Mesodermal cell (in vitro differentiated cells): ENCODE measurements around the gene NCBP2.

Experiments used
- H3K27ac ChIP-seq: 2 replicates; pipeline ENCODE4 v1.7.0; 2013; ENCODE audit warnings: mild to moderate bottlenecking, low read depth, low read length, moderate library complexity; ENCODE audit not compliant: severe bottlenecking
- H3K36me3 ChIP-seq: 2 replicates; pipeline ENCODE4 v1.7.1; 2013; ENCODE audit warnings: mild to moderate bottlenecking, low read length, moderate library complexity; ENCODE audit not compliant: control insufficient read depth, insufficient read depth
- H3K4me1 ChIP-seq: one replicate; pipeline ENCODE4 v1.7.1; 2013; ENCODE audit warnings: mild to moderate bottlenecking, low read length; ENCODE audit not compliant: insufficient read depth, control insufficient read depth, poor library complexity, severe bottlenecking
- H3K4me3 ChIP-seq: 2 replicates; pipeline ENCODE4 v1.7.0; 2013; ENCODE audit warnings: low read length, control low read depth, mild to moderate bottlenecking; ENCODE audit not compliant: insufficient read depth, poor library complexity, severe bottlenecking; ENCODE audit errors: extremely low read depth
- H3K9me3 ChIP-seq: 2 replicates; pipeline ENCODE4 v1.7.1; 2013; ENCODE audit warnings: mild to moderate bottlenecking, low read length, moderate library complexity; ENCODE audit not compliant: control insufficient read depth
- WGBS, 2 experiments: methylation state at CpG; one replicate each; pipeline ENCODE4 v1.1.5; 2013; ENCODE audit warnings: missing lambda C conversion rate in 2 of 2; ENCODE audit not compliant: insufficient coverage in 2 of 2; 5-methylcytosine and 5-hydroxymethylcytosine counted together

NCBP2 gene

DNA sequence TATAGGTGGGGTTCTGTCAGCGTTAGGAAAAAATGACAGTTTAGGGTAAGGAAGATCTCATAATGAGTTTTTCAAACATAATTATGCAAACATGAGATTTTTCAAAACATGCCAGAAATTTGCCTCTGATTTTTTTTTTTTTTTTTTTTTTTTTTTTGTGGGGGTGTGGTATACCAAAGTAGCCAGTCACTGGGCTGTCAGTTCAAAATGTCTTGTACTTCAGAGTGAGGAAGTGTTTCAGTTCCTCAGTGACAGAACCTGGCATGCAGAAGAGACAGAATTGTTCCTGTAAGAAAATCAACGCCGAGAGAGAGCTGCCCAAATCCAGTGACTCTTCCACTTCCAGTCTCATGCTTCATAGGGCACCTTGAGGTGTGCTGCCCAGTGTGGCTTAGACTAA is 9.7 kb downstream of the NCBP2 start:
- Histone ChIP-seq H3K4me3 (no peak overlapping the region), H3K36me3 (peaks cover 97% of the 10 kb centered on the region), H3K4me1 (no peaks in the 10 kb centered on the region), H3K27ac (no peak overlapping the region), H3K9me3 (no peaks in the 10 kb centered on the region)
- 88 to 100% methylated on average over 2 of the region's 3 CpGs for WGBS, 2 experiments

DNA sequence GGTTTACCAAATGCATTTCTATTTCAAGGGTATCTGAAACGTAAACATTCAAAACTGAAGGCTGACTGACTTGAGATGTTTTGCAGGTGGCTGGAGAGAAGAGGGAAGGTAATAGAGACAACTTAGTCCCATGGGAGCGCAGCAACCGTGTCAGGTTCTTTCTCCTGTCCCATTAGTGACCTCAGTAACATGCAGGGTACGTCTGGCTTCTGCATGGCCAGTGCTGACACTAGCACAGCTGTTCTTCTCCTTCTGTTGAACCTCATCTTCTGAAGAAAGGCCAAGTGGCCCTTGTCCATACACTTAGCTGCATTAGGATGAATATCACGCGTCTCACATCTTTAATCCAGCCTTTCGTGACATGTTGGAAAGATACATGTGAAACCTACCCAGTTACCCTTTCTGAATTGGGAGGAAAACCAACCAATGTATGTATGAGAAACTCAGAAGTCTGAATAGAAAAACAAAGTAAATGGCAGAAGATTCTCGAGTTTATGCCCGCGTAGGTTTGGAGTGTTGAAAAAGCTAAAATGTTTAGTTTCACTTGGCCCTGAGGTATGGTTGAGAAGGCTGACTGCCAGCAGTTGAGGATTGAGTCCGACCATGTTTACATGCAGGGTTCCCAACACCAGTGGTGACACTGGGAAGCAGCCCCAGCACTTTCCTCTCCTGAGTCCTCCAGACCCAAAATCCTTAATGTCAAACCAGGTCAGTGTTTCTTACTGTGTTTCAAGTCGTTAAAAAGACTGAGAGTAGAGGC is 10.3 kb downstream of the NCBP2 start:
- Histone ChIP-seq H3K4me3 (no peak overlapping the region), H3K9me3 (no peaks in the 10 kb centered on the region), H3K27ac (no peak overlapping the region), H3K4me1 (no peaks in the 10 kb centered on the region), H3K36me3 (peaks cover 97% of the 10 kb centered on the region)
- WGBS, 2 experiments, result 95 to 98% methylated on average over 9 of the region's 12 CpGs

DNA sequence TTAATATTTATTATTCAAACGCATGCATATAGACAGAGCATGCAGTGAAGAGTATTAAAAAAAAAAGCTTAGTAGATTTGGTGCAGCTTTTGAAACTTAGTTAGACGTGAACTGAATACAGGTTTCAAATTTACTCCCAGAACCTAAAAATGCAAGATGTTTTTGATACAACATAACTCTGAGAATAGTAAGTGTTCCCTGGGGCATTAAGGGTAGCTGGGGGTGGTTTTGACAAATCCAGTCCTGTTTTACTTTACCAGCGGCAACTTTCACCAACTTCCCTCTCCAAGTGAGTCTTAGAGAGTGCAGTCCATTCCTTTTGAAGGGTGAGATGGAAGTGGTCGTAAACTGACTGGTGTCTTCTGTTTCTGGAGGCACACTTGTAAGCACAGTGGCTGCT is 11.2 kb downstream of the NCBP2 start:
- Histone ChIP-seq H3K9me3 (no peaks in the 10 kb centered on the region), H3K36me3 (peaks cover 91% of the 10 kb centered on the region), H3K27ac (no peak overlapping the region), H3K4me1 (no peaks in the 10 kb centered on the region), H3K4me3 (no peak overlapping the region)
- 88 to 96% methylated on average over 1 to 2 of the region's 4 CpGs for WGBS, 2 experiments

DNA sequence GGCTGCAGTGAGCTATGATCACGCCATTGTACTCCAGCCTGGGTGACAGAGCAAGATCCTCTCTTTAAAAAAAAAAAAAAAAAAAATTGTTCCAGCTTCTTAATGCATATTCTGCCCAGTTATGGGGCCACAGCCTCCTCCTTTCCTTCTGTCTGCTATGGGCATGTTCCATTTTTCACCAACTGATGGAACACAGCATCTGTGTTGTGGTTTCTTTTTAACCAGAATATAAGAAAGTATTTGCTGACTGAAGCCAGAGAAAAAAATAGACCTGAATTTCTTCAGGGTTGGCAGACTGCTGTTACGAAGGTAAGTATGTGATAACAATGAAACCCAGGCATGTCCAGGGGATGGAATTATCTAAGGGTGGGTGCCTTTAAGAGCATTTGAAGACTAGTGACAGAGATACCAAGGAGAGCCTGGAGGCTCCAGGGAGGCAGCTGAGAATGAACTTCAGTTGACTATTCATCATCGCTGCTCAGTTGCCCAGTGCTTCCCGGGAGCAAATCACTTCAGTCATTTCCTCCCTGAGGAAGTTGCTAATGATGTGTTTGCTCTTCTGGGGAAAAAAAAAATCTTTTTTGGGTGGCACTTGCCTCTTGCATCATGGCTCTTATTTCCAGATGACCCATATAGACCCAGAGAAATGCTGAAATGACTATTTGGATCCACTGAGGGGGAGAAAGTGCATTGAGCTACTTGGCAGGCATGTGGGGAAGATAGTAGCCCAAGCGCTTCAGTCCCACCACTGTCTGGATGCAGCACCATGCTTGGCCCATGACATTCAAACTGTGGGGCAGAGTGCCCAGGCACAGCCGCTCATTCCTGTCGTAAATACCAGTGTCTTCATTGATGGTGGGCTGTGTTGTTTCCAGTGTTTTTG is 14.5 kb downstream of the NCBP2 start:
- H3K4me1 ChIP-seq, result no peaks in the 10 kb centered on the region
- no peak overlapping the region for H3K4me3 ChIP-seq
- H3K27ac ChIP-seq, result no peak overlapping the region
- 95 to 98% methylated on average over 6 of the region's 7 CpGs for WGBS, 2 experiments
- peaks cover 65% of the 10 kb centered on the region for H3K36me3 ChIP-seq
- H3K9me3 ChIP-seq, result no peaks in the 10 kb centered on the region

DNA sequence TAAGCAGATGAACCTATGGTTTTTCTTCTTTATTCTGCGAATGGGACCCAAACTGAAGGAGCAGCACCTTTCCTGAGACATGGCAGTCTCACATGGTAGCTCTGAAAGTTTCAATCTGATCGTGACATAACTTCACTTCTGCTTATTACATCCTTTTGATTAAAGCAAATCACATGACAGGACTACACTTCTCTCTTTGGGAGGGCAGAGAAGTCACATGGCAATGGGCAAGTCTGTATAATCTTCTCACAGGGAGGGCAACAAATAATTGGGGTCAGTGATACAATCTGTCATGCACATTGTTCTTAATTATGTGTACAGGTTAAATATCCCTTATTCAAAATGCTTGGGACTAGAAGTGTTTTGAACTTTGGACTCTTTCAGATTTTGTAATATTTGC is 21.6 kb downstream of the NCBP2 start:
- Histone ChIP-seq H3K27ac (no peak overlapping the region), H3K4me1 (no peaks in the 10 kb centered on the region), H3K36me3 (peaks cover 28% of the 10 kb centered on the region), H3K4me3 (no peak overlapping the region), H3K9me3 (no peaks in the 10 kb centered on the region)
- 100% methylated on average over 2 of the region's 2 CpGs for whole genome bisulfite sequencing, 2 experiments

DNA sequence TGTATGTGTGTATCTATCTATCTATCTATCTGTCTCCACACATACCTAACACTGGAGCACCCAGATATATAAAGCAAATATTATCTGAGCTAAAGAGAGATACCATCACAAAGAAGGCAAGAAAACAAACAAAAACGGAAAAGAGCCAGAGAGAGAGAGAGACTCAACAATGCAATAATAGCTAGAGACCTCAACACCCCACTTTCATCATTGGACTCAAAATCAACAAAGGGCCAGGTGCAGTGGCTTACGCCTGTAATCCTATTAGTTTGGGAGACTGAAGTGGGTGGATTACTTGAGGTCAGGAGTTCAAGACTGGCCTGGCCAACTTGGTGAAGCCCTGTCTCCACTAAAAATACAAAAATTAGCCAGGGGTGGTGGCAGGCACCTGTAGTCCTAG is 23.4 kb downstream of the NCBP2 start:
- Histone ChIP-seq H3K9me3 (no peaks in the 10 kb centered on the region), H3K4me3 (no peak overlapping the region), H3K4me1 (no peaks in the 10 kb centered on the region), H3K36me3 (peaks cover 41% of the 10 kb centered on the region), H3K27ac (no peak overlapping the region)
- no CpG with 5 or more reads among the region's 2 CpGs for WGBS, 2 experiments

DNA sequence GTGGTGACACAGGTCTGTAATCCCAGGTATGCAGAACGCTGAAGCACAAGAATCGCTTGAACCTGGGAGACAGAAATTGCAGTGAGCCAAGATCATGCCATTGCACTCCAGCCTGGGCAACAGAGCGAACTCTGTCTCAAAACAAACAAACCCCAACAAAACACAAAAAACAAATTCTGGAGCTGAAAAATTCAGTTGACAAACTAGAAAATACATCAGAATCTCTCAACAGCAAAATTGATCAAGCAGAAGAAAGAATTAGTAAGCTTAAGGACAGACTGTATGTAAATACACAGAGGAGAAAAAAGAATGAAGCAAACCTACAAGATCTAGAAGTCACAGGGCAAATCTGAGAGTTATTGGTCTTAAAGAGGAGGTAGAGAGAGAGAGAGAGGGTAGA is 25.3 kb downstream of the NCBP2 start:
- no peaks in the 10 kb centered on the region for H3K4me1 ChIP-seq
- no peaks in the 10 kb centered on the region for H3K9me3 ChIP-seq
- no peak overlapping the region for H3K4me3 ChIP-seq
- peaks cover 38% of the 10 kb centered on the region for H3K36me3 ChIP-seq
- 50 to 100% methylated on average over 1 to 2 of the region's 3 CpGs for WGBS, 2 experiments
- no peak overlapping the region for H3K27ac ChIP-seq

DNA sequence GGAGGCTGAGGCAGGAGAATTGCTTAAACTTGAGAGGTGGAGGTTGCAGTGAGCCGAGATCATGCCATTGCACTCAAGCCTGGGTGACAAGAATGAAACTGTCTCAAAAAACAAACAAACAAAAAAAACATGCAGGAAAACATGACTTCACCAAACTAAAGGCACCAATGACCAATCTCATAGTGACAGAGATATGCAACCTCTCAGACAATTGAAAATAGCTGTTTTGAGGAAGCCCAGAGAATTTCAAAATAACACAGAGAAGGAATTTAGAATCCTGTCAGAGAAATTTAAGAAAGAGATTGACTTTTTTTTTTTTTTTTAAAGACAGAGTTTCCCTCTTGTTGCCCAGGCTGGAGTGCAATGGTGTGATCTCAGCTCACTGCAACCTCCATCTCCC is 26.1 kb downstream of the NCBP2 start:
- no peaks in the 10 kb centered on the region for H3K9me3 ChIP-seq
- H3K36me3 ChIP-seq, result peaks cover 38% of the 10 kb centered on the region
- WGBS, 2 experiments, result 67% methylated on average over 1 of the region's 1 CpG; no CpG with 5 or more reads in 1 of the 2 experiments
- no peak overlapping the region for H3K27ac ChIP-seq
- no peak overlapping the region for H3K4me3 ChIP-seq
- H3K4me1 ChIP-seq, result no peaks in the 10 kb centered on the region

DNA sequence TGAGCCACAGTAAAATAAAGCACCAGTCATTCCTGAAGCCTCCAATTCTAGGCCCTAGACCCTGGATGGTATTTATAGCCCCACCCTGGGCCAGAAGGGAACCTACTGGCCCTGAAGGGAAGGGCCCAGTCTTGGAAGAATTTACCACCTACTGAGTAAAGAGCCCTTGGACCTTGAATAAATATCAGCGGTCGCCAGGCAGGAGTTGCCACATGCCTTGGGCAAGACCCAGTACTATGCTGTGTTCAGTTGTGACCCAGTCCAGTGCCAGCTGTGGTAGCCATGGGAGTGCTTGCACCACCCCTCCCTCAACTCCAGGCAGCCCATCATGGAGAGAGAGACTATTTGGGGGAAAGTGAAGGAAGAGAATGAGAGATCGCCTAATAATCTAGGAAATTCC is 27.0 kb downstream of the NCBP2 start:
- Histone ChIP-seq H3K27ac (no peak overlapping the region), H3K36me3 (peaks cover 38% of the 10 kb centered on the region), H3K4me3 (no peak overlapping the region), H3K4me1 (no peaks in the 10 kb centered on the region), H3K9me3 (no peaks in the 10 kb centered on the region)
- 86 to 100% methylated on average over 1 to 3 of the region's 3 CpGs for WGBS, 2 experiments

DNA sequence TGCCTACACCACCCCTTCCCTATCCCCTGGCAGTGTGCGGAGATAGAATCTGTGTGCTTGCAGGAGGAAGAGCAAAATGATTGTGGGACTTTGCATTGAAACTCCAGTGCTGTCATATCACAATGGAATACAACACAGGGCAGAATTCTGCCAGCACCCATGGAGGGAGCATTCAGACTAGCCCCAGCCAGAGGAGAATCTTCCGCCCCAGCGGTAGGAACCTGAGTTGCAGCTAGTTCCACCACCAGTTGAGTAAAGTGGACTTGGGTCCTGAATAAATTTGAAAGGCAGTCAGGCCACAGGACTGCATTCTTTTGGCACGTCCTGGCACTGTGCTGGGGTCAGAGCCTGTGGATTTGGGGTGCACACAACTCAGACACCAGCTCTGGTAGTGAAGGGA is 27.5 kb downstream of the NCBP2 start:
- H3K9me3 ChIP-seq, result no peaks in the 10 kb centered on the region
- no peak overlapping the region for H3K4me3 ChIP-seq
- 80 to 93% methylated on average over 2 to 3 of the region's 4 CpGs for WGBS, 2 experiments
- H3K36me3 ChIP-seq, result peaks cover 38% of the 10 kb centered on the region
- H3K4me1 ChIP-seq, result no peaks in the 10 kb centered on the region
- H3K27ac ChIP-seq, result no peak overlapping the region

DNA sequence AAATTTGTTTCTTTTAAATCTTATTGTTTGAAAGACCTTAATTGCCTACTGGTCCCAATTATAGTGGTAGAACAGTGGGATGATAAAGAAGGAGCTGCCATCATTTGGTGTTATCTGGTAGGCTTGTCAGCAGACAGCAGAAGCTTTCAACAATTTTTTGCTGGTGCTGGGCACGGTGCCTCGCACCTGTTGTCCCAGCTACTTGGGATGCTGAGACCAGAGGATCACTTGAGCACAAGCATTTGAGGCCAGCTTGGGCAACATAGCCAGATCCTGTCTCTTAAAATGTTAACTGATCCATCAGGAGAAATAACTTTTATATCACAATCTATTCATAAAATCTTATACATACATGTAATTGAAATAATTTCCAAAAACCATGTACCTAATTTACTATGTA is 38.6 kb downstream of the NCBP2 start:
- Histone ChIP-seq H3K27ac (no peak overlapping the region), H3K4me3 (no peak overlapping the region), H3K4me1 (no peaks in the 10 kb centered on the region), H3K36me3 (peaks cover 88% of the 10 kb centered on the region), H3K9me3 (no peaks in the 10 kb centered on the region)
- 100% methylated on average over 2 of the region's 2 CpGs for WGBS, 2 experiments
